Measurements from ENCODE around the gene DBT.

DNA sequence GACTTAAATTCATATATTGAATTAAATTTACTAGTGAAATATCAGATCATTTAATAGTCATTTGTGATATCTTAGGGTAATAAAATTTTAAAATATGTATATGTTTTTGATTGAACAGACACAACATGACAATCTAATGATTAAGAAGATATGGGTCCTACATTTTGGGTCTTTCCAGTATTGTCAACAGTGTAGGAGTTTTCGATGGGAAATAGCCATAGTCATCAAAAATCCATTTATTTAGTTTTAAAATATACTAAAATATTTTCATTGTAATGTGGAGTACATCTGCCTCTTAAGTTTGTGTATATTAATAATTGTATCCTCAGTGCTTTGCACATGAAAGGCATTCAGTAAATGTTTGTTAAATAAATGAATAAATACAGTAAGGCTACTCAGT lies 102.7 kb downstream of the DBT start:
- TF ChIP-seq, protein P1, sequence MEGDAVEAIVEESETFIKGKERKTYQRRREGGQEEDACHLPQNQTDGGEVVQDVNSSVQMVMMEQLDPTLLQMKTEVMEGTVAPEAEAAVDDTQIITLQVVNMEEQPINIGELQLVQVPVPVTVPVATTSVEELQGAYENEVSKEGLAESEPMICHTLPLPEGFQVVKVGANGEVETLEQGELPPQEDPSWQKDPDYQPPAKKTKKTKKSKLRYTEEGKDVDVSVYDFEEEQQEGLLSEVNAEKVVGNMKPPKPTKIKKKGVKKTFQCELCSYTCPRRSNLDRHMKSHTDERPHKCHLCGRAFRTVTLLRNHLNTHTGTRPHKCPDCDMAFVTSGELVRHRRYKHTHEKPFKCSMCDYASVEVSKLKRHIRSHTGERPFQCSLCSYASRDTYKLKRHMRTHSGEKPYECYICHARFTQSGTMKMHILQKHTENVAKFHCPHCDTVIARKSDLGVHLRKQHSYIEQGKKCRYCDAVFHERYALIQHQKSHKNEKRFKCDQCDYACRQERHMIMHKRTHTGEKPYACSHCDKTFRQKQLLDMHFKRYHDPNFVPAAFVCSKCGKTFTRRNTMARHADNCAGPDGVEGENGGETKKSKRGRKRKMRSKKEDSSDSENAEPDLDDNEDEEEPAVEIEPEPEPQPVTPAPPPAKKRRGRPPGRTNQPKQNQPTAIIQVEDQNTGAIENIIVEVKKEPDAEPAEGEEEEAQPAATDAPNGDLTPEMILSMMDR (IDR thresholded peaks at IDR 0.05; ENCODE audit: poor library complexity, severe bottlenecking), result no peak
- TF ChIP-seq EP300 (conservative IDR thresholded peaks at IDR 0.05; ENCODE audit: poor library complexity, severe bottlenecking), result no peak
- TF ChIP-seq POLR2AphosphoS5 (IDR thresholded peaks at IDR 0.05), result no peak
- TF ChIP-seq SMC3 (conservative IDR thresholded peaks at IDR 0.05; ENCODE audit: poor library complexity), result no peak
- TF ChIP-seq EZH2 (IDR thresholded peaks at IDR 0.05; ENCODE audit: borderline replicate concordance, insufficient read depth, low read length, poor library complexity, severe bottlenecking), result no peak
- no peak for TF ChIP-seq MXI1 (conservative IDR thresholded peaks at IDR 0.05; ENCODE audit: poor library complexity, severe bottlenecking)
- TF ChIP-seq TAF1 (IDR thresholded peaks at IDR 0.05; ENCODE audit: low read depth), result no peak
- TF ChIP-seq RAD21 (conservative IDR thresholded peaks at IDR 0.05), result no peak
